Parathyroid adenoma (tissue), 2 donors: Measurements from ENCODE around the gene FAM78A.

Experiments used
- H2AFZ ChIP-seq: fragments of 300-600 bp; sonication (generic); one replicate; pipeline ENCODE4 v1.7.0; 2017; ENCODE audit warnings: antibody characterized with exemption, mild to moderate bottlenecking
- H3K27ac ChIP-seq: fragments of 300-600 bp; sonication (generic); one replicate; pipeline ENCODE4 v1.7.0; 2017
- H3K27me3 ChIP-seq: fragments of 300-600 bp; sonication (generic); one replicate; pipeline ENCODE4 v1.7.0; 2017; ENCODE audit warnings: low read length; ENCODE audit not compliant: control insufficient read depth, insufficient read depth
- H3K36me3 ChIP-seq: fragments of 300-600 bp; sonication (generic); one replicate; pipeline ENCODE4 v1.7.0; 2017; ENCODE audit warnings: low read length; ENCODE audit not compliant: control insufficient read depth, insufficient read depth
- H3K4me1 ChIP-seq: fragments of 300-600 bp; sonication (generic); one replicate; pipeline ENCODE4 v1.7.0; 2017; ENCODE audit warnings: control low read depth
- H3K4me2 ChIP-seq: fragments of 300-600 bp; sonication (generic); one replicate; pipeline ENCODE4 v1.7.0; 2017; ENCODE audit warnings: low read length
- H3K4me3 ChIP-seq: fragments of 300-600 bp; sonication (generic); one replicate; pipeline ENCODE4 v1.7.0; 2017; ENCODE audit warnings: low read depth, low read length
- H3K79me2 ChIP-seq: fragments of 300-600 bp; sonication (generic); one replicate; pipeline ENCODE4 v1.7.0; 2017; ENCODE audit warnings: control low read depth
- H3K9ac ChIP-seq: fragments of 300-600 bp; sonication (generic); one replicate; pipeline ENCODE4 v1.7.0; 2017; ENCODE audit warnings: mild to moderate bottlenecking
- H3K9me3 ChIP-seq: fragments of 300-600 bp; sonication (generic); one replicate; pipeline ENCODE4 v1.7.0; 2017; ENCODE audit warnings: low read length; ENCODE audit not compliant: control insufficient read depth
- TF ChIP-seq, protein P1 (sequence below): fragments of 300-600 bp; sonication (generic); IDR thresholded peaks from one replicate; pipeline ENCODE4 v1.7.0; 2017; ENCODE audit warnings: antibody characterized with exemption, mild to moderate bottlenecking
- donor health status: primary hyperparathyroidism.

Gene FAM78A

DNA sequence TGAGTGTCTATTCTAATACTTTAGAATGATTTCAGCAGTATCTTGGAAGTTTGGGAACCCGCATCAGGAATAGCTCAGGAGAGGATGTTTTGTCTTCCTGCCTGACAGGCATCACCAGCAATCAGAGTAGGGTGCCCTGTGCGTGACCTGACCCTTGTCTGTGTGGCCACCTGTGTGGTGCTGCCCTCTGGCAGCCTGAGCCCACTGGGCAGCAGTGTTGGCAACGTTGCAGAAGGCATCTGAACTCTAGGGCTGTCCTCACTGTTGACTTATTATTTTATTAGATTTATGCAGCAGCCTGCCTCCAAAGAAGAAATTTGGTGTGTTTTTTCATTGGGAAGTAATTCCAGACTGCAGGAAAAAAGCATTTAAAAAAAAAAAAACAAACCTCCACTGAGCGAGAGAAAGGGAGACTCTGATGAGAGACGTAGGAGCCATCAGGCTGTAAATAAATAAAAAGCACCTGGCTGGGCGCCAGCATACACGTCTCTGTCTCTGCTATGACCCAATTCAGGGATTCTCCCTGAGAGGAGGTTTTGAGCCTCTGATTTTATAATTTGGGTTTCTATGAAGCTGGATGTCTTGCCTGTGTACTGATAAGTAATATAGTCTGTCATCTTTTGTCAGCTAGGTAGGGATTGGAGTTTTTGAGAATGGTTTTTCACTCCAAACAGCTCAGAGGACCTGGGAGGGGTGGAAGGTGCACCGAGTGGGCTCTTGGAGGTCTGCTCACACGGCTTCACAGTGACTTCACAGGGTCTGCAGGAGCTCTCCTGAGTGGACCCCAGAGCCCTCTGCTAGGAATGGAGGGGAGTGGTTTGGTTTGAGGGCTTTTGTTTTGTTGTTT, 49.0 kb downstream of the FAM78A start:
- no peaks in the 10 kb centered on the region for H3K79me2 ChIP-seq
- H3K27ac ChIP-seq = no peak overlapping the region
- peaks cover 6% of the 10 kb centered on the region for H3K4me1 ChIP-seq
- no peaks in the 10 kb centered on the region for H3K36me3 ChIP-seq
- H3K4me2 ChIP-seq = no peak overlapping the region
- TF ChIP-seq, protein P1, sequence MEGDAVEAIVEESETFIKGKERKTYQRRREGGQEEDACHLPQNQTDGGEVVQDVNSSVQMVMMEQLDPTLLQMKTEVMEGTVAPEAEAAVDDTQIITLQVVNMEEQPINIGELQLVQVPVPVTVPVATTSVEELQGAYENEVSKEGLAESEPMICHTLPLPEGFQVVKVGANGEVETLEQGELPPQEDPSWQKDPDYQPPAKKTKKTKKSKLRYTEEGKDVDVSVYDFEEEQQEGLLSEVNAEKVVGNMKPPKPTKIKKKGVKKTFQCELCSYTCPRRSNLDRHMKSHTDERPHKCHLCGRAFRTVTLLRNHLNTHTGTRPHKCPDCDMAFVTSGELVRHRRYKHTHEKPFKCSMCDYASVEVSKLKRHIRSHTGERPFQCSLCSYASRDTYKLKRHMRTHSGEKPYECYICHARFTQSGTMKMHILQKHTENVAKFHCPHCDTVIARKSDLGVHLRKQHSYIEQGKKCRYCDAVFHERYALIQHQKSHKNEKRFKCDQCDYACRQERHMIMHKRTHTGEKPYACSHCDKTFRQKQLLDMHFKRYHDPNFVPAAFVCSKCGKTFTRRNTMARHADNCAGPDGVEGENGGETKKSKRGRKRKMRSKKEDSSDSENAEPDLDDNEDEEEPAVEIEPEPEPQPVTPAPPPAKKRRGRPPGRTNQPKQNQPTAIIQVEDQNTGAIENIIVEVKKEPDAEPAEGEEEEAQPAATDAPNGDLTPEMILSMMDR = no peak
- no peak overlapping the region for H2AFZ ChIP-seq
- no peak overlapping the region for H3K9ac ChIP-seq
- no peak overlapping the region for H3K4me3 ChIP-seq
- H3K27me3 ChIP-seq = no peaks in the 10 kb centered on the region
- no peaks in the 10 kb centered on the region for H3K9me3 ChIP-seq

DNA sequence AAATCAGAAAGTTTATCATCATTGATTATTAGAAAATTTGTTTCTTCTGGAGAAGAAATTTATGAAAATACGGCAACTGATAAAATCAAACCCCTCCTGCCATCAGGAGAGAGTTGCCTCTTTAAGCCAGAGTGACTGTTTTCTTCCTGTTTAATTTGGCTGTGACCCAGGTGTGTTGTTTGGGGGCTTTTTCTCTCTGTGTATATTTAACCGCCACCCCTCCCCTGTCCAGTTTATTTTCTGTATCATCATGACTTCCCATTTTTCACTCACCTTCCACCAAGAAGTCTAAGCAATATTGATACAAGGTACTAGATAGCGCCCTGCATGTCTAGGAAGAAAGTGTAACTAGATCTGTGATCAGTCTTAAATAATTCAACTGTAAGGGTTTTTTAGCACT, 50.1 kb downstream of the FAM78A start:
- H3K4me3 ChIP-seq = no peak overlapping the region

DNA sequence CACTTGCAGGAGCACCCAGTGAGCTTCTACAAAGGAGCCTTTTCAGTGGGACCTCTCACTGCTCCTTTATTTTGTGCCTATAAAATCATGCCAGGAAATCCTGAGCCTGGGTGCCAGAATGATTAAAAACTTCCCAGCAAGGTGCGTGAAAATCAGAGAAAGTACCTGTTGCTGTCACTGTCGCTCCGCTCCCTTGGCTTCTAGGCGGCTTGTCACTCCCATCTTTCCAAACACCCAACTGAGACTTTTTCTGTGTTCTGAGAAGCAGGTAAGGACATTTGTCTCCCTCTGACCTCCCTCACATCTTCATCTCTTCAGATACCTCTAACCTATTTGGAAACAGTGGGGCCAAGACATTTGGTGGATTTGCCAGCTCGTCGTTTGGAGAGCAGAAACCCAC, 53.9 kb downstream of the FAM78A start:
- Histone ChIP-seq H2AFZ (no peak overlapping the region), H3K4me3 (no peak overlapping the region), H3K9ac (no peak overlapping the region), H3K27ac (no peak overlapping the region), H3K36me3 (no peaks in the 10 kb centered on the region), H3K4me2 (no peak overlapping the region), H3K79me2 (no peaks in the 10 kb centered on the region), H3K9me3 (no peaks in the 10 kb centered on the region), H3K4me1 (peaks cover 4% of the 10 kb centered on the region), H3K27me3 (no peaks in the 10 kb centered on the region)
- TF ChIP-seq, protein P1 = no peak

More for the DNA sequence above, 50.1 kb downstream of the FAM78A start:
- no peaks in the 10 kb centered on the region for H3K36me3 ChIP-seq
- H3K9ac ChIP-seq = no peak overlapping the region
- no peaks in the 10 kb centered on the region for H3K9me3 ChIP-seq
- no peaks in the 10 kb centered on the region for H3K27me3 ChIP-seq
- H3K27ac ChIP-seq = no peak overlapping the region
- H3K79me2 ChIP-seq = no peaks in the 10 kb centered on the region
- TF ChIP-seq, protein P1 = no peak
- peaks cover 6% of the 10 kb centered on the region for H3K4me1 ChIP-seq
- H3K4me2 ChIP-seq = no peak overlapping the region
- H2AFZ ChIP-seq = no peak overlapping the region

DNA sequence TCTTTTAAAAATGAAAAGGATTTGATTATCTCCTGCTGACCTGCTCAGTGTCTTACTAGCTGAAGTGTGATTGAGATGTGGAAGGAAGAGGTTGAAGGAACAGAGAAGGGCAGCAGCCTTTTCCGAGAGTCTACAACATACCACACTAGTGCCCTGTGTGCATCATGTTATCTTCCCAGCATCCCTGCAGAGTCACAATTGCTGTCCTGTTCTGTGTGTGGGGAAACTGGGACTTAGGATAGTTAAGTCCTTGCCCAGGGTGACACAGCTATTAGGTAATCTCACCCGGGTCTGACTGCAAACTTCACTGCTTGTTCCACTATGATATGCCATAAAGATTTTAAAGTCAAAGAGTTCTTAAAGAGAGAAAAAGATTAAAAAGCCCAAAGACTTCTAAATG, 55.8 kb downstream of the FAM78A start:
- TF ChIP-seq, protein P1 = no peak
- Histone ChIP-seq H3K9me3 (no peaks in the 10 kb centered on the region), H3K4me1 (peaks cover 2% of the 10 kb centered on the region), H3K4me2 (no peak overlapping the region), H3K36me3 (no peaks in the 10 kb centered on the region), H3K27ac (no peak overlapping the region), H2AFZ (no peak overlapping the region), H3K4me3 (no peak overlapping the region), H3K9ac (no peak overlapping the region), H3K79me2 (no peaks in the 10 kb centered on the region), H3K27me3 (no peaks in the 10 kb centered on the region)

DNA sequence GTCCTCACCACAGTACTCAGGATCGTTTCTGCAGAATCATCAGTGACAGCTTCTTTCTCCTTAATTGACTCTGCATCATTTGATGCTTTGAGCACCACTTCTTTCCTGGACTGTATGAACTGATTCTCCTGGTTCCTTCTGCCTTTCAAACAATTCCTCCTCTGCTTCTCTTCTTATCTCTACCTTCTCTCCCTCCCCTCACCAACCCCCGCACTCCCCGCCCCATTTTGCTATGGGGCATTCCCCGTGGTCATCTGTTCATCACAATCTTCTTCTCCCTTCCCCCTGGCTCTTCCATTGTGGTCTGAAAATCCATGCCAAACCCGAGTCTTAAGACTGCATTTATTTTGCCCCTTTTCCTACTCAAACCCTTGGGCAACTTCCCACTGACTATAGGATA, 57.9 kb downstream of the FAM78A start:
- TF ChIP-seq, protein P1 = no peak
- H2AFZ ChIP-seq = no peak overlapping the region

More for the DNA sequence above, 57.9 kb downstream of the FAM78A start:
- H3K79me2 ChIP-seq = no peaks in the 10 kb centered on the region
- no peaks in the 10 kb centered on the region for H3K27me3 ChIP-seq
- no peaks in the 10 kb centered on the region for H3K36me3 ChIP-seq
- H3K4me3 ChIP-seq = no peak overlapping the region
- peaks cover 2% of the 10 kb centered on the region for H3K4me1 ChIP-seq
- no peak overlapping the region for H3K4me2 ChIP-seq
- no peak overlapping the region for H3K27ac ChIP-seq
- no peaks in the 10 kb centered on the region for H3K9me3 ChIP-seq
- no peak overlapping the region for H3K9ac ChIP-seq
